Activated CD4-positive, alpha-beta T cell treated with anti-CD3 and anti-CD28 coated beads for 48 hours (primary cell): ENCODE data around the gene BCAS3.
"Not testable (repeated sequence)": the region's sequence is repeated elsewhere in the genome, so short reads cannot be mapped to it uniquely, and the experiment has no call there.

Experiments
- DNase-seq: peaks from one replicate; pipeline ENCODE4 v3.0.0-alpha.2; 2020

The BCAS3 gene

GRCh38 chr17:60804831-60805230, 127.2 kb downstream of the BCAS3 start:
- no peak for DNase-seq

GRCh38 chr17:60809421-60809820, 131.8 kb downstream of the BCAS3 start:
- DNase-seq: no peak

GRCh38 chr17:60814941-60815340, 137.3 kb downstream of the BCAS3 start:
- not testable (repeated sequence) for DNase-seq

- DNase-seq: no peak
Measured at GRCh38 chr17:60817192-60817591, 139.5 kb downstream of the BCAS3 start.

GRCh38 chr17:60819447-60820130, 141.9 kb downstream of the BCAS3 start:
- no peak for DNase-seq

- DNase-seq: no peak
Measured at GRCh38 chr17:60823515-60823914, 145.9 kb downstream of the BCAS3 start.

GRCh38 chr17:60825351-60825750, 147.7 kb downstream of the BCAS3 start:
- DNase-seq: no peak

GRCh38 chr17:60827943-60828342, 150.3 kb downstream of the BCAS3 start:
- no peak for DNase-seq

GRCh38 chr17:60832151-60832585, 154.5 kb downstream of the BCAS3 start:
- no peak for DNase-seq

- DNase-seq: no peak
Measured at GRCh38 chr17:60832631-60833030, 155.0 kb downstream of the BCAS3 start.

GRCh38 chr17:60840456-60840855, 162.8 kb downstream of the BCAS3 start:
- no peak for DNase-seq

- no peak for DNase-seq
Measured at GRCh38 chr17:60845012-60845411, 167.4 kb downstream of the BCAS3 start.

GRCh38 chr17:60846175-60846574, 168.5 kb downstream of the BCAS3 start:
- no peak for DNase-seq

GRCh38 chr17:60851181-60851580, 173.5 kb downstream of the BCAS3 start:
- no peak for DNase-seq

GRCh38 chr17:60857556-60858080, 180.0 kb downstream of the BCAS3 start:
- no peak for DNase-seq

GRCh38 chr17:60862482-60862881, 184.8 kb downstream of the BCAS3 start:
- DNase-seq: no peak

- DNase-seq: no peak
Measured at GRCh38 chr17:60863892-60864707, 186.4 kb downstream of the BCAS3 start.

- DNase-seq: no peak
Measured at GRCh38 chr17:60864708-60865005, 187.0 kb downstream of the BCAS3 start.

- DNase-seq: no peak
Measured at GRCh38 chr17:60874772-60875171, 197.1 kb downstream of the BCAS3 start.

GRCh38 chr17:60886731-60887613, 209.3 kb downstream of the BCAS3 start:
- not testable (repeated sequence) for DNase-seq

- no peak for DNase-seq
Measured at GRCh38 chr17:60887614-60888028, 210.0 kb downstream of the BCAS3 start.

- no peak for DNase-seq
Measured at GRCh38 chr17:60888812-60889709, 211.4 kb downstream of the BCAS3 start.
